LNCaP clone FGC (cell line): Measurements from ENCODE around the gene RPA1.
"Not testable (repeated sequence)": the region's sequence is repeated elsewhere in the genome, so short reads cannot be mapped to it uniquely, and the experiment has no call there.

Experiments used
- DNase-seq: peaks from one replicate; pipeline ENCODE4 v3.0.0-alpha.2; 2011; ENCODE audit warnings: low read depth
- H3K4me3 ChIP-seq: 2 replicates; pipeline ENCODE4 v1.5.1; 2011; ENCODE audit warnings: mild to moderate bottlenecking, low read depth, low read length, control low read depth
- CTCF ChIP-seq: IDR thresholded peaks from 2 replicates; pipeline ENCODE4 v1.5.1; 2012; ENCODE audit warnings: mild to moderate bottlenecking; ENCODE audit not compliant: control insufficient read depth, insufficient read depth; ENCODE audit errors: extremely low read depth

RPA1 gene

GRCh38 chr17:1883536-1883935 is 53.7 kb downstream of the RPA1 start:
- no peak for TF ChIP-seq CTCF
- DNase-seq, result no peak
- H3K4me3 ChIP-seq, result no peak overlapping the region

- no peak for TF ChIP-seq CTCF
- no peak overlapping the region for H3K4me3 ChIP-seq
- DNase-seq, result no peak
Observed at GRCh38 chr17:1888741-1889140, 58.9 kb downstream of the RPA1 start.

- H3K4me3 ChIP-seq, result no peak overlapping the region
- no peak for TF ChIP-seq CTCF
- DNase-seq, result no peak
Observed at GRCh38 chr17:1890758-1891450, 61.1 kb downstream of the RPA1 start.

- no peak for DNase-seq
- H3K4me3 ChIP-seq, result no peak overlapping the region
- TF ChIP-seq CTCF, result no peak
Observed at GRCh38 chr17:1894753-1895339, 65.0 kb downstream of the RPA1 start.

GRCh38 chr17:1895479-1895878 is 65.7 kb downstream of the RPA1 start:
- H3K4me3 ChIP-seq, DNase-seq: not testable (repeated sequence)

- no peak for DNase-seq
- H3K4me3 ChIP-seq, result no peak overlapping the region
- TF ChIP-seq CTCF, result no peak
Observed at GRCh38 chr17:1896243-1897104, 66.7 kb downstream of the RPA1 start.

GRCh38 chr17:1897105-1897656 is 67.4 kb downstream of the RPA1 start:
- no peak for DNase-seq
- H3K4me3 ChIP-seq, result no peak overlapping the region
- no peak for TF ChIP-seq CTCF
